ENCODE results near the gene TMEM150B.

TMEM150B gene

GRCh38 chr19:55279770-55280643 lies 45.1 kb downstream of the TMEM150B start, which contains the start of gene HSPBP1:
Gene HSPBP1, minus strand, starts transcription at chr19:55280110. Its CDS starts 502 bp downstream, at chr19:55279608.
- peak within 1 kb of the TSS; percentile 81 for H3K4me3 ChIP-seq (ENCODE audit: low read depth, low read length)

GRCh38 chr19:55279340-55279739 lies 45.8 kb downstream of the TMEM150B start:
- peak overlapping the region; percentile 81 for H3K4me3 ChIP-seq (ENCODE audit: low read depth, low read length)

GRCh38 chr19:55278391-55279135 lies 46.6 kb downstream of the TMEM150B start:
- peak overlapping the region; percentile 81 for H3K4me3 ChIP-seq (ENCODE audit: low read depth, low read length)

- no peak overlapping the region for H3K4me3 ChIP-seq (ENCODE audit: low read depth, low read length)
These were observed 47.6 kb downstream of the TMEM150B start for GRCh38 chr19:55277494-55277893.

GRCh38 chr19:55276720-55277430 lies 48.3 kb downstream of the TMEM150B start:
- no peak overlapping the region for H3K4me3 ChIP-seq (ENCODE audit: low read depth, low read length)

GRCh38 chr19:55275851-55276719 lies 49.1 kb downstream of the TMEM150B start:
- no peak overlapping the region for H3K4me3 ChIP-seq (ENCODE audit: low read depth, low read length)

GRCh38 chr19:55273978-55274707 lies 51.0 kb downstream of the TMEM150B start:
- H3K4me3 ChIP-seq (ENCODE audit: low read depth, low read length): no peak overlapping the region

- H3K4me3 ChIP-seq (ENCODE audit: low read depth, low read length): no peak overlapping the region
These were observed 53.0 kb downstream of the TMEM150B start for GRCh38 chr19:55272142-55272541.

- H3K4me3 ChIP-seq (ENCODE audit: low read depth, low read length): no peak overlapping the region
These were observed 54.8 kb downstream of the TMEM150B start for GRCh38 chr19:55270172-55270942.

GRCh38 chr19:55269299-55269698 lies 55.8 kb downstream of the TMEM150B start:
- no peak overlapping the region for H3K4me3 ChIP-seq (ENCODE audit: low read depth, low read length)

GRCh38 chr19:55266840-55267239 lies 58.3 kb downstream of the TMEM150B start:
- H3K4me3 ChIP-seq (ENCODE audit: low read depth, low read length): no peak overlapping the region

- no peak overlapping the region for H3K4me3 ChIP-seq (ENCODE audit: low read depth, low read length)
These were observed 58.7 kb downstream of the TMEM150B start for GRCh38 chr19:55266404-55266803.

- no peak overlapping the region for H3K4me3 ChIP-seq (ENCODE audit: low read depth, low read length)
These were observed 59.3 kb downstream of the TMEM150B start for GRCh38 chr19:55265723-55266386.

GRCh38 chr19:55265173-55265572 lies 60.0 kb downstream of the TMEM150B start:
- no peak overlapping the region for H3K4me3 ChIP-seq (ENCODE audit: low read depth, low read length)

GRCh38 chr19:55264531-55264930 lies 60.6 kb downstream of the TMEM150B start:
- no peak overlapping the region for H3K4me3 ChIP-seq (ENCODE audit: low read depth, low read length)

Measured in iPS-11a (cell line).